HG03103 (cell line): ENCODE data around the gene TMEM238L.

Source experiments
- ATAC-seq: cut with Tn5 transposase; IDR thresholded peaks from one replicate; pipeline ENCODE4 v1.9.1; 2021; ENCODE audit warnings: low read depth; ENCODE audit not compliant: unreplicated experiment

Gene TMEM238L

DNA sequence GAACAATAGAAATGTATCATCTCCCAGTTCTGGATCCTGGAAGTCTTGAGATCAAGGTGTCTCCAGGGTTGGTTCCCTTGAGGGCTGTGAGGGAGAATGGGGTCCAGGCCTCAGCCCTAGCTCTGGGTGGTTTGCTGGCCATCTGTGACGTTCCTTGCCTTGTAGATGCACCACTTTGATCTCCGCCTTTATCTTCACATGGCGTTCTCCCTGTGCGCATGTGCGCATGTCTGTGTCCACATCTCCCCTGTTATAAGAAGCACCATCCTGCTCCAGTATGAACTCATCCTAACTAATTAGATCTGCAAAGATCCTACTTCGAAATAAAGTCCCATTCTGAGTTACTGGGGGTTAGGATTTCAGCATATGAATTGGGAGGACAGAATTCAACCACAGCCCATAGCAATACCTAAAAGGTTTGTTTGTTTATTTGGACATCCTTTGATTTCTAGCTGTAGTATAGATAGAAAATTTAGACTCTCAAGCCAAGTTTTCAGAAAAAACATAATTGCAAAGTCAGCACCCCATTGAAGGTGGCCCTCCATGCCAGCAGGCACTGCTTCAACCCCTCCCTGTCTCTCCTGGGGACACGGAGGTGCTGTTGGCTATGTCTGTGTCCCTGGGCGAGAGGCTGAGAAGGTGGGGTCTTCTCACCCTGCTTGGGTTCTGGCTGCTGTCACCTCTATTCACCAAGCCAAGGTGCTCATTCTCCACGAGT lies 2.8 kb upstream of the TMEM238L start:
- no peak for ATAC-seq

GRCh38 chr17:10805911-10806310 lies 2.0 kb upstream of the TMEM238L start:
- ATAC-seq = no peak

DNA sequence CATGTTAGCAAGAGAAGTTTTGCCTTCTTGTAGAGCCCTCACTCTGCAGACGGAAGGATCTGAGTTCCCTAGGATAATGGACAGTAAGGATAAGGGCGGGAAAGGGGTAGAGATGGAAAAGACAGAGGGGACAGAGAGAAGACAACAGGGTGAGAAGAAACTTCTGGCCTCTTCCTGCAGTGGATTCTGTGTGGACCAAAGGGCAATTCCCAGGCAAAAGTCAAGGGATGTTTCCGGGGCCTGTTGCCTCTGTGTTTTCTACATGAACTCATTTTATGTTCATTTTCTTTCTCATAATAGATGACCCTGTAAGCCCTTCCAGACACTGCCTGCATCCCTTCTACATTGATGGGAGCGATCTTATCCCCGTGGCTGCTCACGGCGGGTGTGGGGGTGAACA lies 647 bp upstream of the TMEM238L start:
- ATAC-seq = no peak

GRCh38 chr17:10803350-10803749 lies 549 bp downstream of the TMEM238L start:
- no peak for ATAC-seq

DNA sequence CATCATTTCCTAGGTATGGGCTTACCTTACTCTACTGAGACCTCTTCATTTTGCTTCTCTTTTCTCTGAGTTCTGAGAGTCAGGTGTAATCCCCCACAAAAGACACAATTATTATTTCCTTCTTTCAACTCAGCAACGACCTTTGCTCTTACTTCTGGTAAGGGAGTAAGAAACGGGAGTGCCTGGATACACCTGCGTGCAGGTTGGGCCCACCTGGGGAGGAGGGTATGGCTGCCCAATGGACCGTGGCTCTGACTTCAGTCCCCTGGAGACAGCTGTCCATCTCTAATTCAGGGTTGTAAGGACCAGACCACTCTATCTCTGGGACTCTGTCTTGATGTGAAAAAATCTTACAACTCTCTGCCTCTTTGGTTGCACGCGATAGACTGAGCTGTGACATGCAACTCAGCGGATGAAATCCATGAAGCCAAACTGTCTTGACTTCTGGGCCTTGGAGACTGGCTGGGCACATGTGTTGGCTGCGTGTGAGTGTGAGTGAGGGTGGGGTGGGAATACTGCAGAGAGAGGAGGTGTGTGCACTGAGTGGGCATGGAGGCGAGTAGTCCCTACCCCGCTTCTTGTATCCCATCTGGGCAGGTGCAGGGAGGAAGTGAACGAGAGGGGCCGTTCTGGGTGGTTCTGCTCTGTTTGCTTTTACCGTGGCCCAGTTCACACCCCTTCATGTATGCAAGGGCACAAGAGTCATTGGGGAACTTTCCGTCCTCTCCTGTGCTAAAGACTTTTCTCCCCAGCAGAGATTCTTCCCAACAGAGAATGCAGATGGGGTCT lies 1.2 kb downstream of the TMEM238L start:
- no peak for ATAC-seq

DNA sequence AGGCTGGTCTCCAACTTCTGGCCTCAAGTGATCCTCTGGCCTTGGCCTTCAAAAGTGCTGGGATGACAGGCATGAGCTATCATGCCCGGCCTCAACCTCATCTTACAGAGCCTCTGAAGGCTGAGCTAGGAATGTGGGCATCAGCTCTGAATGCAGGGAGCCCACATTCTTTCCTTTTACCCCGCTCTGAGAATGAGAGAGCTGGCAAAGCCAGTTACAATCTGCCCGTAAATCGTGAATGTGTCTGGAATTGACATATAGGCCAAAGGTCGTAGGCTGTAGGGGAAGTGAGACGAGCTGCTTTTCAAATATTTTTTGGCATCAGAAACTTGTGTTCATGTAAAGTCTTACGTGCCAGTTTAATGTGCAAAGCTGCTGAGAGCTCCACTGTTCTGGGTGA lies 4.5 kb downstream of the TMEM238L start:
- ATAC-seq = no peak

GRCh38 chr17:10798910-10799309 lies 5.0 kb downstream of the TMEM238L start:
- no peak for ATAC-seq

- ATAC-seq = no peak
Observed at GRCh38 chr17:10798332-10798749, 5.6 kb downstream of the TMEM238L start.

DNA sequence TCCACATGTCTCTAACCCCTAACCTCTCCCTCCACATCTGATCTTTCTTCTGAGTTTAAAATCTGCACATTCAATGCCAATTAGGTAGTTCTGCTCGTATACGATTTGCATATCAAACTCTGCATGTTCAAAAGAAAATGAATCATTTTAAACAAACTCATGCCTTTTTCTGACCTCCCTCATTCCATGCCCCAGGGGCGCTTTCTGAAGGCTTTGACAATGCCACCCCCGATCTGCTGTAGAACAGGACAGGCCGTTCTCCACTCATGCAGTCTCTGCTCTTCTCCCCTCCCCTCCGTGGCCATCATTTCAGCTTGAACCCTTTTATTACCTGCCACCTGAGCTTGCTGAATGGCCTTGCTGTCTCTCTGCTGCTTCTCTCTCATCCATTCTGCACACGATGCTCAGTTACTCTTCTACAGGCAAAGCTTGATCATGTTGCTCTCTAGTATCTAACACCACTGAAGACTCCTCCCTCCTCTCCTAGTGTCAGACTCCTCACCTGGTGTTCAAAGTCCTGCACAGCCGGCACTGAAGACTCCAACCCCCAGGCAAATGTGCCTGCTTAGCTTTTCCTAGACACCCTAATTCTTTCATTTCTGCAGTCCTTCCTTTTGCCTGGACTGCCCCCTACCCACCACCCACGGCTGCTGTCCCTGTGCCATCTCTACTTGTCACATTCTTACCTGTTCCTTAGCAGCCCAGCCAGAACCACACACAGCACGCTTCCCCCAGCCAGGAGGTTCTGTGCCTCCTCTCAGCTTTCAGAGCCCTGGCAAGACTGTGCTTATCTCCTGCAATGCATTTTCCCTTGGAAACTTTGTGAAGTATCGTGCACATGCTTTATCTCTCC lies 6.2 kb downstream of the TMEM238L start:
- ATAC-seq = no peak

DNA sequence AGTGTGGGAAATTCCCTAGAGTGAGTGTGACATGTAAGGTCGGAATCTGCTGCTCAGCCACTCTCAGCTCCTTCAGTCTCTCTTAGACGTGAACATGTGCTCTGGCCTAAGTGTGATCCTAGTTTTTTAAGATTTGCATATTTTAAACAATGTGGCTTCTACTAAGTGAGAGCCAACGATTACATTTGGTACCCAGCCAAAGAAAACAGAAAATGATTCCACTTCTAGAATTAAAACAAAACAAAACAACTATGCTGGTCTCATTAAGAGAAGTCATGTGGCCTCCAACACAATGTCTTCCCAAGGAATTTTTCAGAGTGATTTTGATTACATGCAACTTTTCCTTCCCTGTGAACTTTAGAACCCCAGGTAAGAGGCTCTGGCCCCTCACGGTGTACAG lies 10.1 kb downstream of the TMEM238L start:
- ATAC-seq = no peak

DNA sequence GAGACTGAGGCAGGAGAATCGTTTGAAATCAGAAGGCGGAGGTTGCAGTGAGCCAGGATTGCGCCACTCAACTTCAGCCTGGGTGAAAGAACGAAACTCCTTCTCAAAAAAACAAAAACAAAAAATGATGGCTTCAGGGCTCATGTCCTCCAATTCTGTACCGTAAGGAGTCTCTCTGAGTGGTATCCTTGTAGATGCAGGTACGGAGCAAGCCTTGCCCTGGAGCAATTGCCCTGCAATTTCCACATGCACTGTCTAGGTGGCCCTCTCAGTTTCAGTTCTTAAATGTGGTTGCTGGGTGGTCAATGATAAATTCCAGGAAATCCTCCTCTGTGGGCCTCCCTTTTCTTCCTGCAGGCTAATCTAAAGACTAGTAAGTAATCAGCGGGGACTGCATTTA lies 10.6 kb downstream of the TMEM238L start:
- ATAC-seq = no peak

DNA sequence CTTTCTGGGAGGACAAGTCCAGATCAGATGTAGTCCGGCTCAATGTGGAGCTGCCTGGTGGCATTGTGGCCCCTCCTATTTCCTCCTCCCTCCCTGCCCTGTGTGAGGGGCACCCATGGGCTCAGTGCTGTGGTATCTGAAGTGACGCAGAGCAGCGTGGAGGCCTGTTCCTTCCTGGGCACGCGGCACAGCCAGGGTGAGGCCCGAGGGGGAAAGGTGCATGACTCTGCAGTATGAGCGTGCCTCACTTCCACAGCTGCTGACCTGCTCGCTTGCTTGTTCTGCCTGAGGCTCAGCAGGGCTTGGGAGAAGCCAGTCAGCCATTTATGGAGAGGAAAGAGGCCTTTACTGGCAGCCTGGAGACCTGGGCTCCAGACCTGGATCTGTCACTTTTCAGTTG lies 11.7 kb downstream of the TMEM238L start:
- ATAC-seq = no peak

- ATAC-seq = no peak
Observed at GRCh38 chr17:10790491-10791401, 13.2 kb downstream of the TMEM238L start.

DNA sequence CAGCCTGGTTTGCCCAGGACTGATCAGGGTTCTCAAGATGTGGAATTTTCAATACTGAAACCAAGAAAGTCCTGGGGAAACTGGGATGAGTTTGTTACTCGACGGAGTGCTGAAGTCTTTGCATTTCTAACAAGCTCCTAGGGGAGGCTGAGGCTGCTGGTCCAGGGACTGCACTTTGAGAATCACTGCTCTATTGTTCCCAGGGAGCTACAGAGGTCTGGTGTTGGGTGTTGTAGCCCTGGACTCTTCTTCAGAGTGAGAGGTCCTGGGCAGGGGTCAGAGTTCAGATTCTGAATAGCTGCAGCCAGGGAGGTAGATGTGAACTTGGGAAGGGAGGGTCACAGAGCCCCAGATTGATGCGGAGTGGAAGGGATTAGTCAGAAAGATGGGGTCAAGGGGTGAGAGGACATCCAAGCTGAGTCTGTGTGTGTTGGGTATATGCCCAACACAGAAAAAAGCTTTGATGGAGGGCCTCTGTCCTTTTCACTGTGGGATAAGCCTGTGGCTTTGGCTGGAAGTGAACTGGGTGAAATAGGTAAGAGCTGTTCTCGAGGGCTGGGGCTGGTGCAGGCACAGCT lies 14.1 kb downstream of the TMEM238L start:
- no peak for ATAC-seq

- no peak for ATAC-seq
Observed at GRCh38 chr17:10787306-10788045, 16.4 kb downstream of the TMEM238L start.

DNA sequence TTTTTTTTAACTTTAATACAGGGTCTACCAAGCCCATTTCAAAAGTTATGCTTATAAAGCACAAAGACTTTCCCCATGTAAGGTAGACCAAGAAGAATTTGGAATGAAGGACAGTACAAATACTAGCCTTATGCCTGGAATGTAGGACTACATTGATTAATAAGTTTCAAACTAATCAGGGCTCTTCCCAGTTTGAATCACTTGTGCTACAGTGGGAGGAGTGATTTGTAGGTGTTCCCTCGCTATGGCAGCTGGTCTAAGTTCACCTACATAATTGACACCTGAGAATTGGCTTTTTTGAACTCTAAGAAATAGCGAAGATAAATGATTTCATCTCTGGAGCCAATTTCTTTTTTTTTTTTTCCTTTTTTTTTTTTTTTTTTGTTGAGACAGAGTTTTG lies 18.6 kb downstream of the TMEM238L start:
- no peak for ATAC-seq

GRCh38 chr17:10779609-10780008 lies 24.3 kb downstream of the TMEM238L start:
- ATAC-seq = no peak

DNA sequence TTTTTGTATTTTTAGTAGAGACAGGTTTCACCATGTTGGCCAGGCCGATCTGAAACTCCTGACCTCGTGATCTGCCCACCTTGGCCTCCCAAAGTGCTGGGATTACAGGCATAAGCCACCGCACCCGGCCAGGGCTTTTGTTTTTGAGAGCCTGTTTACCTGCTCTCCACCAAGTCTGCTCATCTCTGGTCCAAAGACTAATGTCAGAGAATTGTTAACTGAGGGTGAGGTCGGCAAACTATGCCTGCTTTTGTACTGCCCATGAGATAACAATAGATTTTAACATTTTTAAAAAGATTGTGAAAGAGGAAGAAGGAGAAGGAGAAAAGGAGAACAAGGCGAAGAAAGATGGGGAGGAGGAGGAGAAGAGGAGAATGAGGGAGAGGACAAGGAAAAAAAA lies 26.0 kb downstream of the TMEM238L start:
- ATAC-seq = no peak

GRCh38 chr17:10777131-10777807 lies 26.6 kb downstream of the TMEM238L start:
- no peak for ATAC-seq
